Stimulated activated CD8-positive, alpha-beta memory T cell treated with anti-CD3 and anti-CD28 coated beads, Interleukin-12 subunit alpha, Interleukin-12 subunit beta, amount 100 ng/mL, for 1 hour (primary cell): ENCODE results near the gene SCFD2.

Experiments used
- DNase-seq: peaks from one replicate; pipeline ENCODE4 v3.0.0-alpha.2; 2020; ENCODE audit warnings: low read depth

SCFD2 gene

GRCh38 chr4:52952540-52952939, 413.3 kb downstream of the SCFD2 start:
- DNase-seq = no peak

GRCh38 chr4:52951016-52951415, 414.8 kb downstream of the SCFD2 start:
- no peak for DNase-seq

GRCh38 chr4:52950226-52950625, 415.6 kb downstream of the SCFD2 start:
- no peak for DNase-seq

- DNase-seq = no peak
Observed at GRCh38 chr4:52949336-52949735, 416.5 kb downstream of the SCFD2 start.

GRCh38 chr4:52948057-52948423, 417.8 kb downstream of the SCFD2 start:
- DNase-seq = no peak

- DNase-seq = no peak
Observed at GRCh38 chr4:52947401-52948056, 418.3 kb downstream of the SCFD2 start.

GRCh38 chr4:52946855-52947254, 419.0 kb downstream of the SCFD2 start:
- DNase-seq = no peak

GRCh38 chr4:52945982-52946381, 419.9 kb downstream of the SCFD2 start:
- no peak for DNase-seq

- DNase-seq = no peak
Observed at GRCh38 chr4:52945326-52945898, 420.4 kb downstream of the SCFD2 start.

GRCh38 chr4:52943677-52944076, 422.2 kb downstream of the SCFD2 start:
- DNase-seq = no peak

GRCh38 chr4:52942936-52943335, 422.9 kb downstream of the SCFD2 start:
- no peak for DNase-seq

GRCh38 chr4:52941450-52941849, 424.4 kb downstream of the SCFD2 start:
- no peak for DNase-seq

- no peak for DNase-seq
Observed at GRCh38 chr4:52939739-52940138, 426.1 kb downstream of the SCFD2 start.

- DNase-seq = no peak
Observed at GRCh38 chr4:52939325-52939724, 426.5 kb downstream of the SCFD2 start.

GRCh38 chr4:52937829-52938228, 428.0 kb downstream of the SCFD2 start:
- DNase-seq = no peak

GRCh38 chr4:52936729-52937128, 429.1 kb downstream of the SCFD2 start:
- no peak for DNase-seq

- no peak for DNase-seq
Observed at GRCh38 chr4:52935317-52935716, 430.5 kb downstream of the SCFD2 start.

- no peak for DNase-seq
Observed at GRCh38 chr4:52933738-52934137, 432.1 kb downstream of the SCFD2 start.

- DNase-seq = no peak
Observed at GRCh38 chr4:52932591-52933470, 433.0 kb downstream of the SCFD2 start.

- DNase-seq = no peak
Observed at GRCh38 chr4:52931243-52931642, 434.6 kb downstream of the SCFD2 start.

GRCh38 chr4:52926196-52926974, 439.5 kb downstream of the SCFD2 start:
- no peak for DNase-seq

GRCh38 chr4:52925531-52925968, 440.3 kb downstream of the SCFD2 start:
- DNase-seq = no peak
